GM18868 (cell line): ENCODE measurements around the gene OR4E1.
"Not testable (repeated sequence)": the region's sequence is repeated elsewhere in the genome, so short reads cannot be mapped to it uniquely, and the experiment has no call there.

Experiments used
- ATAC-seq: cut with Tn5 transposase; IDR thresholded peaks from one replicate; pipeline ENCODE4 v1.9.1; 2021; ENCODE audit warnings: mild to moderate bottlenecking, moderate library complexity; ENCODE audit not compliant: unreplicated experiment

OR4E1 gene, protein sequence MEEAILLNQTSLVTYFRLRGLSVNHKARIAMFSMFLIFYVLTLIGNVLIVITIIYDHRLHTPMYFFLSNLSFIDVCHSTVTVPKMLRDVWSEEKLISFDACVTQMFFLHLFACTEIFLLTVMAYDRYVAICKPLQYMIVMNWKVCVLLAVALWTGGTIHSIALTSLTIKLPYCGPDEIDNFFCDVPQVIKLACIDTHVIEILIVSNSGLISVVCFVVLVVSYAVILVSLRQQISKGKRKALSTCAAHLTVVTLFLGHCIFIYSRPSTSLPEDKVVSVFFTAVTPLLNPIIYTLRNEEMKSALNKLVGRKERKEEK

DNA sequence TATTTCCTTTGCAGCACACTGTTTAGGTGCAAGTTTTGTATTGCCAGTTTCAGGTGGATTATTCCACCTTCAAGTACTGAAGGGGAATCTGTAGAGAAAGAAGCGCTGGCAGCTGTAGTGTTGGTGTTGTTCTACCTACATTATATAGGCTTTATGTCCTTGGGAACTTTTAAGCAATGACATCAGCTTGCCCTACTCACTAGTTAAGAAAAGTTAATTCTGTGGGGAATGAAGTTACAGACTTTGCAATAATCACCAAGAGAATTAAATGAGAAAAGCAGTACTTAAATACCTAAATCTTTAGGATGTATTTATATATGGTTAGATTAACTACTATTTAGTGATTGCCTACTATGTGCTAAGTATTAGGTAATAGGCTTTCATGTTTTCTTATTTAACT lies at the start of gene OR4E1:
TSS of gene OR4E1 (minus strand) at position 101 of the 400 bp plus-strand sequence. CDS start 2,883 bp downstream, outside the sequence.
- ATAC-seq: no peak

DNA sequence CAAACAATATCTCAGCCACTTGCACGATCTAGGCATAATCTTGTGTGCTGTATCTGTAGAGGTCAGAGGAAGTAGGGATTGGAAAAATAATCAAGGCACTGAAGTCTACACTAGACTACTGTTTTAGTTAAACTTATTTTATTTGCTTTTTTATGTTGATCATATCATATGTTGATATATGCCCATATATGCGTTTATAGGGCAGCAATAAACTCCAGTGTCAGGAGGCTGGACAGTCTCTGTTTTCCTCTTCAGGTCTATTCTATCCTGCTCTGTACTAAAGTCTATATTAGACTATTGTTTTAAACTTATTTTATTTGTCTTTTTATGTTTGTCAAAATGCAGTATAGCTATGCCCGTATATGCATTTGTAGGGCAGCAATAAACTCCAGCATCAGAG lies 47.9 kb upstream of the OR4E1 start:
- no peak for ATAC-seq

DNA sequence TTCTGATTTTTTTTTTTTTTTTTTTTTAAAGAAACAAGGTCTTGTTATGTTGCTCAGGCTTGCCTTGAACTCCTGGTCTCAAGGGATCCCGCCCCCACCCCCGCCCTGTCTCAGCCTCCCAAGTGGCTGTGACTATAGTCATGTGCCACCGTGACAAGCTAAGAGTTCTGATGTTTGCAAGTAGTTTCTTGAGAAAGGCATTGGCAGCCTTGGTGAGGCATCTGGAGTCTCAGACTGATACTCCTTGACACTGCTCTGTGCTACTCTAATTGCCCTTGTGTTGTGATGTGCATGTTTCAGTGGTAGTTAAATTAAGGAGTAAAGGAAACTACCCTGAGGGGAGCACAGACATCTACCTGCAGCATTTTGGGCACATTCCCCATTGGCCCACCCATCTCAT lies 46.2 kb upstream of the OR4E1 start:
- no peak for ATAC-seq

DNA sequence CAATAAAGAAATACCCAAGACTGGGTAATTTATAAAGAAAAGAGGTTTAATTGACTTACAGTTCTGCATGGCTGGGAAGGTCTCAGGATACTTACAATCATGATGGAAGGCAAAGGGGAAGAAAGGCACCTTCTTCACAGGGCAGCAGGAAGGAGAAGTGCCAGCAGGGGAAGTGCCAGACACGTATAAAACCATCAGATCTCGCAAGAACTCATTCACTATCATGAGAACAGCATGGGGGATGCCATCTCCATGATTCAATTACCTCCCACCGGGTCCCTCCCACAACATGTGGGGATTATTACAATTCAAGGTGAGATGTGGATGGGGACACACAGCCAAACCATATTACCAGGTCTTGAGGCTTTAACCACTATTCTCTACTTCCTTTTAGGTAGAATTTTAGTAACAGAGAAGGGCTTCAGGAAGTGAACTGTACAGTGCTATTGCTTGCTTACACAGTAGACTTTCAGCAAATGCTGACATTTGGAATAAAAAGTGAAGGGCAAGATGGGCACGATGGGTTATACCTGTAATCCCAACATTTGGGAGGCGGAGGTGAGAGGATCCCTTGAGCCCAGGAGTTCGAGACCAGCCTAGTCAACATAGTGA lies 40.8 kb upstream of the OR4E1 start:
- ATAC-seq: no peak

DNA sequence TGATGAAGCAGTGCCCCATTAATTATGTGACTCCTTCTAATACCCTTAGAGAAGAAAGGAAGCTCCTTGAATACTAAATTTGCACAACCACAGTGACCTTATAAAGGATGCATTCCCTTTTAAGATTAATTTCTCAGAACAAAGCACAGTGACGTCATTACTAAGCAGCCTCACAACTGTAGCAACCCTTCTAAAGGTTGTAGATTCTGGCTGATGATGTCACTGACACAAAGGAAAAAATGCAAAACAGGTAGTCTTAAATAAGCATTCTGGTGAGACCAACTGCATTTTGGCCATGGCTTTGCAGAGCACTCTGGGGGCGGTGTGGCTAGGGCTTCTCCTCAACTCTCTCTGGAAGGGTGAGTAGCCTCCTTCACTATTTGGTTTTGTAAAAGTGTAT lies 38.4 kb upstream of the OR4E1 start:
- no peak for ATAC-seq

DNA sequence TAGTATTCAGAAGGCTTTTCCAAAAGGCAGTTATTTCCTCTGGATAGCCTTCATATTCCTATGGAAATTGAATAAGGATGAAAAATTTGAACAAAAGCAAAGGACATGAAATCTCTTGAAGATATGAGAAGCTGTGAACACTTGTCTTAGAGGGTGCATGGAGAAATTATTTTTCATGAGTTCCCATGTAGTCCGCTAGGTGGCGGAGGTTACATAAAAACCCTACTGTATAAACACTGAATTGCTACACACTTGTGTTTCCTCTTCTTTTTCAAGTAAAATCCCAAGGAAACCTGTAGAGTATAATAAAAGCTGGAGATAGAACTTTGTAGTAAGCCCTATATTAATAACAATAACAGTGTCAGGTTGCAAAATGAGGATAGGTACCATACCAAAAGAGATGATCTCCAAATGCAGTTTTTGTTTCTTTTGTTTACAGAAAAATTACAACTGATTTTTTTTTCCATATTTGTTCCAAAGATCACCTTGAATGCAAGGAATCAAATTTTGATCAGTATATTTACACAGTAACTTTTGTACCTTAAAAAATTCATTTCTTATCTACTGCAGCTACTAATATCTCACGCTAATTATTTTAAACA lies 37.8 kb upstream of the OR4E1 start:
- peak; percentile 76 for ATAC-seq

DNA sequence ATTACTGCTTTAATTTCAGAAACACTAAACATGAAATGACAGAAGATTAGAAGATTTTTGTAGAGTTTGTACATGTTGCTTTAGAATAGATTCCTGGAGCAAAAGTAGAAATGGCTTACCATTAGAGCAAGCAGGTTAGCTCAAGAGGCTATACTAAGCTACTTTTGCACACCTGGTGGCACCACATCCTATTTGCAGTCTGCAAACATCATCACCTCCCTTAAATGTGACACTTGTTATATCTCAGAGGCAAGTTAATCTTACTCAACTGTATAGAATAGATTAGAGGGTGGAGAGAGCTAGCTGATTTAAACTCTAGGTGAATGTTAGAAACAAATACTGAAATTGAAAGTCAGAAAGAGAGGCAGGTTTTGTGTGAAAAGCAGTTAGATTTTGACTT lies 30.7 kb upstream of the OR4E1 start:
- no peak for ATAC-seq

DNA sequence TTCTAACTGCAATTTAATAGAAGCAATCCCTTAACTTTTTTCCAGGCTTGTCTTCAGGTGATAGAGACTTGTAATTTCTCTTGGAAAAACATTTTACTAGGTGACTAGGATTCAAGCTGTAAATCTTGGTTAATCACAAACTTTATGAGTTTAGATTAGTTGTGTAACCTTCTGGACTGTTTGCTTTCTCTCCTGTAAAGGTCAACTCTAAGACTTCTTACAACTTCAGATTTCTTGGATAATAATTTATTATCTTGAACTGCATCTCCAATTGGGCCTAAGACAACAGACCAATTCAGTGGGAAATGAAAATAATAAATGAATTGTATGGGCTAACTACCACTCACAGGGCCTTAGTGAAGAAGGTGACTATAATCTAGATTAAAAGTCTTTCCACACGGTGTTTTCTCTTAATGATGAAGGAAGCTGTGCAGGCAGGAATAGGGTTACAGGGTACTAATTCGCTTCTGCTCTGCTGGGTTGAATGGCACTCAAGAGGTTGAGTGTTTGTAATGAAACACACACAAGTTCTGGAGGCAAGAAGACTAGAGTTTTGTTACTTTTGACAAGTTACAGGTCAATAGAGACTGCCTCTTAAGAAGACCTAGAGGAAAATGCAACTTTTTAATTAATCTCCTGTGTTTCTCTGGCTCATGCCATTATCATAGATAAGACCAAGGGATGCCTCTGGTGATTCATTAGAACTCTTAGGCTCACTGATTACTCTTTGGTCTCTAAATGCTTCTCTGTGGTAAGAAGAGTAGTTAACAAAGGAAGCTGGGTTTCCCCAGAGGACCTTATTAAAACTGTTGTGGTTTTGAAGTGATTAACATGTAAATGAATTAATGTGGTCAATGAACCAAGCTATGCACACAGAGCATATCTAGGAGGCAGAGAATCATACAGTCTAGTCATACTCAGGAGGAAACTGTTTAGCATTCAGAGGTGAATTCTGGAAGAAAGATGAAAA lies 30.0 kb upstream of the OR4E1 start:
- no peak for ATAC-seq

DNA sequence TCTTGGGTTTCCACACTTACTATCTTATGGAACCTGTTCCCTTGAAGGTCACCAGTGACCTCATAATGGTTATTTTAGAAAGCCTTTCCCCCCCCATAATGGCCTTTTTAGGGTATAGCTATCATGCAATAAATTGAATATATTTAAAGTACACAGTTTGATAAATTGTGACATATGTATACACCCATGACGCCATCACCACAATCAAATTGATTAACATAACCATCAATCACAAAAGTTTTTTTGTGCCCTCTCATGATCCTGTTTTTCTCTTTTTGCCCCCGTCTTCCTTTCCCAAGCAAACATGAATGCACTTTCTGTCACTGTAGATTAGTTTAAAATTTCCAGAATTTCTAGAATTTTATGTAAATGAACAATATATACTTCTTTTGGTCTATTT lies 28.7 kb upstream of the OR4E1 start:
- no peak for ATAC-seq

DNA sequence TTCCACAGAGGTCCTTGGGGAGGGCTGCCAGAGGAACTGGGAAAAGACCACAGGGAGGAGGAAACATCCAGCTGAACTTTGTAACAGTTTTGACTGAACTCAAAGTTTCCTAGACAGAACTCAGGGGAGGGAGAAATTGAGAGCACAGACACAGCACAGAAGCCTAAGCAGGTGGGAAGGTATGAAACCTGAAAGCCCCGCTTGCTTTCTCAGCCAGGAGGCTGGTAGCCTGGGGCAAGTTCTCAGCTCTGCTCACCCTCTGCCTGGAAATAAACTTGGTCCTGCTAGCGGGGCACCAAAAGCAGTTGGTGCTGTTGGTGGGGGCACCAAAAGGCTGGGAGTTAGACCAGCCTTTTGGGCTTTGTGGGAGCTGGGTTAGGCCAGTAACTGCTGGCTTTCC lies 25.9 kb upstream of the OR4E1 start:
- no peak for ATAC-seq

DNA sequence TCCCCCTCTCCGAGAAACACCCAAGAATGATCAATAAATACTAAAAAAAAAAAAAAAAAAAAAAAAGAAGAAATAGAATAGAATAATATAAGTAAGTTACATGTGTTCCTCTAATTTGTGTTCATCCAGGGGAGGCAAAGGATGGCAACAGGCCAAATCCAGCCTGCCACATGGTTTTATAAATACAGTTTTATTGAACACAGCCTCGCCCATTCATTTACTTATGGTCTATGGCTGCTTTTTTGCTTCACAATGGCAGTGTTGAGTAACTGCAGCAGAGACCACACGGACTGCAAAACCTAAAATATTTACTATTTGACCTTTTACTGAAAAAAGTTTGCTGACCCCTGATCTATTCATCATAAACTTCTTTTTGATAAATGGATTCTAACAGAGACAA lies 24.9 kb upstream of the OR4E1 start:
- not testable (repeated sequence) for ATAC-seq

DNA sequence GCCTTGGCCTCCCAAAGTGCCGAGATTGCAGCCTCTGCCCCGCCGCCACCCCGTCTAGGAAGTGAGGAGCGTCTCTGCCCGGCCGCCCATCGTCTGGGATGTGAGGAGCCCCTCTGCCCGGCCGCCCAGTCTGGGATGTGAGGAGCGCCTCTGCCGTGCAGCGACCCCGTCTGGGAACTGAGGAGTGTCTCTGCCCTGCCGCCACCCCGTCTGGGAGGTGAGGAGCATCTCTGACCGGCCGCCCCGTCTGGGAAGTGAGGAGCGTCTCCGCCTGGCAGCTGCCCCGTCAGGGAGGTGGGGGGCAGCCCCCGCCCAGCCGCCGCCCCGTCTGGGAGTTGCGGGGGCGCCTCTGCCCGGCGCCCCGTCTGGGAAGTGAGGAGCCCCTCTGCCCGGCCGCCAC lies 24.0 kb upstream of the OR4E1 start:
- ATAC-seq: not testable (repeated sequence)

DNA sequence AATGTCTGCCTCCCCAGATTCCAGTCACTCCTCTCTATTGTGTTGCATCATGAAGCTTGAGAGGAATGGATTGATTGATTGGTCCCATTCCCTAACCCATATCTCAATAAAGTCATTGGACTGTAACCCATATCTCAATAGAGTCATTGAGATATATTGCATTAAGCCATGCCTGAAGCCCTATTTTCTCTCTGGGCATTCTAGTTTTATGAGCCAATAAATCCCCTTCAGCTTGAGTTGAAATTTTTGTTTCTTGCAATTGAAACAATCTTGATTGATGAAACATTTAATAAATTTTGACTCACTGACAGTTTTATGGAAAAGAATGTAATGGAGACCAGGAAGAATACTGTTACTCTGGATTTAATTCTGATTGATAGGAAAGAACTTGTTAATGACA lies 20.8 kb upstream of the OR4E1 start:
- ATAC-seq: no peak

DNA sequence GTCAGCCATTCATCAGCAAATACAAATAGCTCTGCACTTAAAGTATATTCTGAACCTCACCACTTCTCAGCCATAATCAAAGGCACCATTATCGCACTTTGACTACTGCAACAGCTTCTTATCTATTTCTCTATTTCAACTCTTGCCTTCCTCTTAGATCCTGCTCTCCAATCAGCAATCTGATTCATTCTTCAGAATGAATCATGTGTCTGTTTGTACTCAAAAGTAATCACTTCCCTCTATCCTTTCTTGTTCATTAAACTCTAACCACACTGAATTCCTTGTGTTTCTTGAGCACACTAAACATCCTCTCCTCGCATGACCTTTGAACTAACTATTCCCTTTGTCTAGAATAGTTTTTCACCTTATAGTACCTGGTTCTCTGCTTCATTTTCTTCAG lies 12.8 kb upstream of the OR4E1 start:
- no peak for ATAC-seq

DNA sequence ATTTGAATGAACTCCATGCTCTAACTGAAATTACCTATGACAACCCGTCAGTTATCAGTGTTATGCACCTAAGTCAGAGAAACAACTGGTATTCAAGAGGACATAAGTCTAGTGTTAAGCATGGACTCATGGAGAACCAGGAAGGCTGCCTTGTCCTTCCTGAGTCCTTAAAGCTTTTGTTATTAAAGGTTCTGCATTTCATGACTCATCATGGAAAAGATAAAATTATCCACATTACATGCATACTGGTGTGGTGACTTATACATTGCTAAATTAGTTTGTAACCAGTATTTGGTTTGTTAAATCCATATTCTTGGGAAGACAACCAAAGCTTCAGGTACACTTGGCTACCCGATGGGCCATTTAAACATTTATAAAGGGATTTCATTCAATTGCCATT lies 6.5 kb upstream of the OR4E1 start:
- ATAC-seq: no peak

DNA sequence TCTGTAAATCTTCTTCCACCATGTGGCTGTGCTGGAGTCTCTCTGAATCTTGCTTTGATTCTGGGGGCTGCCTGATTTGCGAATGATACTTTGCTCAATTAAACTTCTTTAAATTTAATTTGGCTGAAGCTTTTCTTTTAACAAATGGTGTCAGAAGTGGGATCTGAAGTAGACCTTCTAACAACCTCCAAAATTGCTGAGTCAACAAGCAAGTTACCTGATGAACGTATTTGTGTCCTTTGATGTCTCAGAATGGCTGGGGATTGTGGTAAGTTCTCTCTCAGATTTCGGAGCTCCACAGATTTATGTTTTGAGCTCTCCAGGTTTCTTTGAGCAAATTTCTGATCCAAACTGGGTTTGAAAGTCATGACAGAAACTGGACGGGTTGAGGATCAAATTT lies 1.9 kb upstream of the OR4E1 start:
- ATAC-seq: no peak

DNA sequence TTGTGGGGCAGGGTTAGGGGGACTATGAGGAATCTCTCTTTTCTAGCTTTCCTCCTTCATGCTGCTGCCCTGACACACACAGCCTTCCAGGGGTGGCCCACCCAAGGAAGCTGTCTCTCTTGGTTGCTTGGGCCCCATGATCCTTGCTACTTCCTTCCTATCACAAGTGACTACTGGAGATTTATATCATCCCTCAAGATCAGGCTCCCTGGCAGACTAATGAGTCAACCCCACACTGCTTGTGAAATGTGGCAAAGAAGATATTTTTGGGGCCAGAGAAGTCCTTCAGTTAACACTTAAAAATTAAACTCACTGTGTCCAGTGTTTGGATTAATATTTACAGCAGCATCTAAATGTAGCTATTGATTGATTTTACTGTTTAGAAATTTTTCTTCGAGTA lies 1.5 kb downstream of the OR4E1 start:
- no peak for ATAC-seq

DNA sequence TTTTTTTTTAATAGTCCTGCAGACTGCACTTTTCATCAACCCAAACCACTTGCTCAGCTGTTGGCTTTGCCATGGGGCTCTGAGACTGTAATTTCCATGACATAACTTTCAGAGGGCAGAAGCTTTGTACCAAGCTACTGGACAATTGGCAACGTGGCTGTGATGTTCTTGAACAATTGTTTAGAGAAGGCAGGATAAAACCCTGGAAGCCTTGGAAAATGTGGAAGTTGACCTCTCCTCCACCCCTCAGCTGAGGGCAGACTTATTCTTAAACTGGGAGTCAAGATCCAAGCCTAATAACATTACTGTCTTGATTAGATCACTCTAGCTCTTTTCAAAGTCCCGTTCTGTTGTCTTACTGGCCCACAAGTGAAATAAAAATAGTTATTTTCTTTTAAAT lies 2.2 kb downstream of the OR4E1 start:
- ATAC-seq: no peak

DNA sequence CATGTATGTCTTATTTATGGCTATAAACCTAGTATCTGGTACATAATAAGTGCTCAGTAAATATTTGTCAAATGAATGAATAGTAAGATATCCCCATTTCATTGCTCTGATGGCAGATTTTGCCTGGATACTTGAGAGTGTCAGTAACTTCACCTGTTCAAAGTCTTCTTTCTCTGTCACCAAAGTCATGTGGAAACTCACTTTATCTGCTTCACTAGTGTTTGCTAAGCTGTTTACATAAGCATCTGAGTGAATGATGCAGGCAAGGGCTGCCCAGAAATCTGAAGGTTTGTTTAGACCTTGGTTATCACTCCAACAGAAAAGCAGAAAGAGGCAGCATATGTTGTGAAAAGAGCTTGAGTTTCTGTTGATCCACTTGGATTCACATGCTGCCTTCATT lies 4.3 kb downstream of the OR4E1 start:
- ATAC-seq: no peak

DNA sequence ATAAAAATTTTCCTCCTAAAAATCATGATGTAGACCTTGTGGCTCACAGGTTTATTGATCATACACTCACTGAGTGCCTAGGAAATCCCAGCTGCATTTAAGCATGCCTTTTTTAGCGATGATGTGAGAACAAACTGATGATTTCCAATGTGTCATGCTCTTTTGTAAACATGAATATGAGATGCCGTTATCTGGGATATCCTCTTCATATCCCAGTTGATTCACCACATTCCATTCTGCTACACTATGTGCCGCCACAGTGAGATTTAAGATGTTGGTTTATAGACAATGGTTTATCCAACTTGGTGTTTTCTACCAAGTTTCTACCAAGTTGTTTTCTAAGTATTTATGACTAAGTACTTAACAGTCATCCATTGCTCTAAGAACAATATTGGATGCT lies 5.2 kb downstream of the OR4E1 start:
- ATAC-seq: no peak

DNA sequence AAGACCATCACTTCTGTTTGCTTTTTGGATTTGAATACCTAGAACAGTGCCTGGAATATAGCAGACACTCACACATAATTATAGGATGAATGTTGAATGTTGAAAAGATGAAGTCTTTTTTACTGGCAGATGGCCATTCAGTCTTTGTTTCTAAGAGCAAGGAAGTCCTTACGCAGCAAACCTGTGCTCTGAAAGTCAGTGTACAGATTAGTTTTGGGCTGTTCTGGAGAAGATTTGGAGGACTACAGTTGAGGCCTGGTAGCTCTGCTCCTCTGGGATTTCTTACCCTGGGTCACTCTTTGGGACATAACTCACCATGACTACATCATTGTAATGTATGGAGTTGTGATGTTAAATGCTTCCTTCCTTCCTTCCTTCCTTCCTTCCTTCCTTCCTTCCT lies 16.6 kb downstream of the OR4E1 start:
- no peak for ATAC-seq
